ENCODE results near the gene CHRNB4. TPM values are rescaled to one million over a fixed set of nuclear protein-coding genes. Genes with fewer than 3 reads are reported as not detected.
A peak's percentile ranks its signal among the peaks of the same experiment; 100 is the strongest.

The CHRNB4 gene
- total RNA-seq, 1 donor from 2014 or later, result 0.41 TPM

DNA sequence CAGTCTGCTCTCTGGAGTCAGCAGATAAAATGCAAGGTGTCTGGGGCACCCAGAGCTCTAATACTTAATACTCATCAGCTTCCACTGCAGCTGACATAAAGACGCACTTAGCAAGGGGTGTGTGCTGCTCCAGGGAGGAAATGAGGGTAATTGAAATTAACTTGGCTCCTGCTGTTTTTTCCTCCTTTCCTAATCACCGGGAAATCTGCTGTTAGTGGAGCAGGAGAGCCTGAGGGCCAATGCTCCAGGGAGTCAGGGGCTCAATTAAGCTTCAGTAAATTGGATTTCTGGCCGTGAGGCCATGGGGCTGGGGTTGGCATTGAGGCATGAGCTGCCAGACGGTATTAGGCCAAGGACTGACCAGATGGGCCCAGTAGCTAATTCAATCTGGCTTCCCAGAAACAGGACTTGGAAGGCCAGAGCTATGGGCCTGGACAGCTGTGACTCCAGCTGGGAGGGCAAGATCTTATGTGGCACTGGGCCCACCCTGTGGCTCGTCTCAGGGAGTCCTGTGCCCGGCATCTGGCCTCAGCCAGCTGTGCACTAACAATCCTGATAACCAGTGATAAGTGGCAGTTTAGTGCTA, 30.7 kb upstream of the CHRNB4 start:
- FAIRE-seq, result no peak

DNA sequence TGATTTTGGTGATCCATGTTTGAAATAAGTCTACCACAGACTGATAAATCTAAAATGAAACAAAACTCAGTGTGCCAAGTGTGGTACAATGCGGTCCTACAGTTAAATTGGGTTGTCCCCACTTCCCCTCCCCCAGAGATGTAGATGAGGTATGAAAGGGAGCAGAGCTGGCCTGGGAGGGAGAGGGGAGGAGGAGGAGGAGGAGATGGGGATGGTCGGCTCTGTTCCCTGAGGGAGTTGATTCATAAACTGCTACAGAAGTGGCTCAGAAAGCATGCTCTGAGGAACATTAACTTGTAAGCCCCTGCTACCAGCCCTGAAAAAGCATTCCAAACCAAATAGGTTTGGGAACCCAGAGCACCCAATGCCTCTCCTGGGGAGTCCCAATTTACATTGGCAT, 28.0 kb upstream of the CHRNB4 start:
- FAIRE-seq (no peak), DNase-seq (ENCODE audit: low spot score in 2 of 2) (no peak)

More for the DNA sequence above, 30.7 kb upstream of the CHRNB4 start:
- DNase-seq (ENCODE audit: low spot score in 2 of 2), result no peak

DNA sequence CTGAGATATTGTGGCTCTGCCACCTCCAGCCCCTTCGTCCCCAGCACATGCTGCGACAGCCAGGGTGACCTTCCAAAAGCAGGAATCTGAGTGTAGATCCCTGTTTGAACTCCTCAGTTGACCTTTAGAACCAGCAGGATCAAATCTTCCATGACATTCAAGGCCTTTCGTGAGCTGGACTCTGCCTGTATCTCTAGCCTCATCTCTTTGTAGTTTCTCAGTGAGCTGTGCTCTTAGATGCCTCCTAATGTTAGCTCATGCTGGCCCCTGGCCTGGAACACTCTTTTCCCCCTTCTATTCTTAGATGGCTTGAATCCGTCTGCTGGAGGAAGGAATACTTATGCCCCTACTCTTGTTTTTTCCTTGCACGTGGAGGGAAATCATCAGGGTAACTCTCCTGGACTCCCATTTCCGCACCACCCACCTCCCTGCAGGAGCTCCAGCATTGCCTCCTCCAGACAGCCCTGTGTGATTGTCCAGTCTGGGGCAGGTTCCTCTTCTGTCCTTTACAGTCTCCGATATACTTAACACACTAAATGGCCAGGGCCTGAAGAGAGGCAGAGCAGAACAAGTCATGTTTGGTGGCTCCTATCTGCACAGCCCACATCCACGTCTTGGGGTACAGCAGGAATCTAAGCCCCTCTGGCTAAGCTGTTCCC, 26.7 kb upstream of the CHRNB4 start:
- FAIRE-seq (no peak), DNase-seq (ENCODE audit: low spot score in 2 of 2) (no peak)

DNA sequence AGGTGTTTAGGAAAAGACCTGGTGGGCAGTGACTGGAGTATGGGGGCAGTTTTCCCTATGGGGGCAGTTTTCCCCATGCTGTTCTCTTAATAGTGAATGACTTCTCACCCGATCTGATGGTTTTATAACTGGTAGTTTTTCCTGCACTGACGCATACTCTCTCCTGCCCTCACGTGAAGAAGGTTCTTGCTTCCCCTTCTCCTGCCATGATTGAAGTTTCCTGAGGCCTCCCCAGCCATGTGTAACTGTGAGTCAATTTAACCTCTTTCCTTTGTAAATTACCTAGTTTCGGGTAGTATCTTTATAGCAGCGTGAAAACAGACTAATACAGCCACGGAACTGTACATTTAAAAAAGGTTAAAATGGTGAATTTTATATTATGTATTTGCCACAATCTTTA, 25.0 kb upstream of the CHRNB4 start:
- DNase-seq (ENCODE audit: low spot score in 2 of 2) (no peak), FAIRE-seq (no peak)

DNA sequence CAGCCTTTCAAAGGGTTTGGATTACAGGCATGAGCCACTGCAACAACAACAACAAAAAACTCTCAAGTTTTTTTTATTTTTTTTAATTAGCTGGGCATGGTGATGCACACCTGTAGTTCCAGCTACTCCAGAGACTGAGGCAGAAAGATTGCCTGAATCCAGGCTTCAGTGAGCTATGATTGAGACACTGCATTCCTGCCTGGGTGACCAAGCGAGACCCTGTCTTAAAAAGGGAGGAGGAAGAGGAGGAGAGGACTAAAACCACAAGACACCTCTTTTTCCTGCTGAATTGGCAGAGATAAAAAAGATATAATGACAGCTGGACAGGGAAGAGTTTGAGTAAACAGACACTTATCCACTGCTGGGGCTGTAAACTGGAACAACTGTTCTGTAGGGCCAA, 22.7 kb upstream of the CHRNB4 start:
- DNase-seq (ENCODE audit: low spot score in 2 of 2), result no peak
- FAIRE-seq, result no peak

DNA sequence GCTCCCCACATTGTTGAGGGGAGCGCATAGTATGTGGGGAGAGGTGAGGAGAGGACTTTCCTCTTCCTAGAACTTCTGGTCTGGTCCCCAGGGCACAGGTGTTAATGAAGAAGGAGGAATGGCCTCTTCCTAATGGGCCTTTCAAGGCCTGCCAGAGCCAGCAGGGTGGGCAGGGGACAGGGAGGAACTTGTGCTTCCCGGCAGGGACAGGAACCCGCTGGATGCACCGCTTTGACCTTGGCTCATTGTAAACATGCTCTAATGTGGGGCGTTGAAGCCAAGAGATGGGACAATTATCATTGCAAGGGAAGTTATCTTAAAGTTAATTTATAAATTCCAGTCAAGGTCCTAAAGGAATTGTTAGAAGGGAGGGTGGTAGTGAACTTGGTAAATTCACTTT, 21.0 kb upstream of the CHRNB4 start:
- no peak for FAIRE-seq
- DNase-seq (ENCODE audit: low spot score in 2 of 2), result no peak

DNA sequence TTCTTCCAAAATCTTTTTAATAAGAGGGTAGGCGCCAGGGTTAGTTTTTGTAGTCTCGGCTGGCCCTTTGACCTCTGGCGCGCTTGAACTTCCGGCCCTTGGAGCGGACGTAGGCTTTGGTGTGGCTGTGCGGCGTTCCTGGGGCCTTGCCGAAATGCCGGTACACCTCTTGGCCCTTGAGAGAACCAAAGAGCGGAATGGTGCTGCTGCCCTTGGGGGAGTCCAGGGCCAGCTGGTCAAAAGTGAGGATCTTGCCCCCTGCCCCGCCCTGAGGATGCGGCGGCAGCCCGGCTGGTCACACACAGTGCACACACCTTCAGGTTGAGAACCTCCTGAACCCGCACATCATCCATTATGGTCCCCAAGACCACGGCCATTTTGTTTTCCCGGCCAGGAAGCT, 20.0 kb upstream of the CHRNB4 start:
- FAIRE-seq (no peak), DNase-seq (ENCODE audit: low spot score in 2 of 2) (no peak)

DNA sequence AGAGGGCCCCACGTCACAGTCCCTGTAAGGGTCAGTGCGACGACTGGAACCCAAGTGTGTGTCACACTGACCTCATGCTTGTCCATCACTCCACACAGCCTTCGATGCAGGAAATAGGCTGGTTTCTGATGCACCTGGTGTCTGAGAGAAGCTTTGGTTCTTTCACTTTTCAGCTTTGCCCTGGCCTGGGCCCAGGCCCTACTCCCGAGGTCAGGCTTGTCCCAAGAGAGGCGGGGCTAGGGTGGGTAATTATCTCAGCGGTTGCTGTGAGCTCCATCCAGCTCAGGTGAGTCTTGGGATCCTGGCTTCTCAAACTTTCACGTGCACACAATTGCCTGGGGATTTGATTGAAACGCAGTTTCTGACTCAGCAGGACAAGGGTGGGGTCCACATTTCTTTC, 19.6 kb upstream of the CHRNB4 start:
- DNase-seq (ENCODE audit: low spot score in 2 of 2), result no peak
- no peak for FAIRE-seq

DNA sequence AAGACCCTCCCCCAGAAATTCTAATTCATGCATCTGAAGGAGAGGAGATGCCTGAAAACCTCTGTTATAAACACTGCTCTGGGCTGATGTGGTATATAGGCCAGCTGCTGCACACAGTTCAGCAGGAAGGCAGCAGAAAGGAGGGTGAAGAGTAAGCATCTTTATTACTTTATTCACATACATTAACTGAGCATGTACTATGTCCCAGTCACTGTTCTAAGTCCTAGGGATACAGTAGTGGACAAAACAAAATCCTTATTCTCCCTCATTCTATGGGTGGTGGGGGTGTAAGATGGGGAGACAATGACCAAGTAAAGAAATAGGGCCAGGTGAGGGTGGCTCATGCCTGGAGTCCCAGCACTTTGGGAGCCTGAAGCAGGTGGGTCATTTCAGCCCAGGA, 17.8 kb upstream of the CHRNB4 start:
- FAIRE-seq (no peak), DNase-seq (ENCODE audit: low spot score in 2 of 2) (no peak)

DNA sequence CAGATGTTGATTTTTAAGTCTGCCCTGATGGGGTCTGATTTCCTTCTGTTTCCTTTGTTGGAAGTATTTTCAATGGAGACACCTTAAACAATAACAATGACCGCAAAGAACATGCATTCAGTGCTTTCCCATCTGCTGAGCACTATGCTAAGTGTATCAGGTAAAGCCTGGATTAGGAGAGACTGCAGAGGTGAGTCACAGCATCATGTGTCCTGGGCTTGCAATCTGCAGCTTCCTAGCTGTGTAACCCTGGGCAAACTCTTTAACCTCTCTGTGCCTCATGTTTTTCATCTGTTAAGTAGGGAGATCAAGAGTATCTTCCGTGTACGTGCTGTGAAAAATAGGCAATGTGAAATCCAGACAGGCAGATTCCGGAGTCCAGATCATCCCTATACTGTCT, 13.3 kb upstream of the CHRNB4 start:
- FAIRE-seq (no peak), DNase-seq (ENCODE audit: low spot score in 2 of 2) (no peak)

DNA sequence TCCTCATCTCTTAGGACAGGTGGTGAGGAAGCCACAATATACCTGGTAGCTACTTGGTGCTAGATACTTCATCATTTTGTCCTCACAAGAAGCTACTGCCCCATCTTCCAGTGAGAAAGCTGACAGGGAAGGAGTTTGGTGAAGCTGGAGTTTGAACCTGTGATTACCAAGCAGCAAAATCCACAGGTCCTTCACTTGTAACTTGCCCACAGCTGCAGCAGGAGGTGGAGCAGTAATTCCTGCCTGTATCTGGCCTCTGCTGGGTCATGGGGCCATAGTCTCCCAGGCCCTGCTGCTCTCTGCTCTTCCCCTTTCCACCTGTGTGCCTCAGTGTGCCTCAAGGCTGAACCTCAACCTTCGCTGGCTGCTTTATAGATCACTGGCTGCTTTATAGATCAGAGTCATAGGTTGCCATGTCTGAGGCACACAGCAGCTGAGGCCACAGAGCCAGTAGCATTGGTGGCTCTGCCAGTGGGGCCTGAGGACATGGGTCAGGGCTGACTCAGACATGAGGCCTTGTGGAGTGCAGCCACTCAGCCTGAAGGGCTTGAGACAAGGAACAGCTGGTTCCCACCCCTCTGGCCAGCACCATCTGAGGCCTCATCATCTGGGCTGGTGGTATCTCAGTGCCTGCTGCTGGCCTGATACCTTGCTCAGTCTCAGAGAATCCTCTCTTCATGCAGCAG, 11.1 kb upstream of the CHRNB4 start:
- FAIRE-seq (no peak), DNase-seq (ENCODE audit: low spot score in 2 of 2) (no peak)

DNA sequence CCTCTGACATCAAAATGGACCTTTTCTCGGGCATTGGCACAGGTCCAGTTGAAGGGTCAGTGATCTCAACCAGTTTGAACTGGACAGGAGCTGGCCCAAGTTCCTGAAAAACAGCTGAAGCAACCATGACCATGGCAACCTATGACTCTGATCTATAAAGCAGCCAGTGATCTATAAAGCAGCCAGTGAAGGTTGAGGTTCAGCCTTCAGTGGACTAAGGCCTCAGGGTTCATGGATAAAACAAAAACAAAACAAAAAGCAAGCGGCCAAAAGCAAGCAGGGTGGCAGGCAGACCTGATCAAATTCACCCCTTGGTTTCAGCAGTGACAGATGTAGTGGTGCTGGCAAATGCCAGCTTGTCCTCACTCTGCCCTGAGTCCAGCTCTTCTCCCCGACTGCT, 10.0 kb upstream of the CHRNB4 start:
- FAIRE-seq (no peak), DNase-seq (ENCODE audit: low spot score in 2 of 2) (no peak)

DNA sequence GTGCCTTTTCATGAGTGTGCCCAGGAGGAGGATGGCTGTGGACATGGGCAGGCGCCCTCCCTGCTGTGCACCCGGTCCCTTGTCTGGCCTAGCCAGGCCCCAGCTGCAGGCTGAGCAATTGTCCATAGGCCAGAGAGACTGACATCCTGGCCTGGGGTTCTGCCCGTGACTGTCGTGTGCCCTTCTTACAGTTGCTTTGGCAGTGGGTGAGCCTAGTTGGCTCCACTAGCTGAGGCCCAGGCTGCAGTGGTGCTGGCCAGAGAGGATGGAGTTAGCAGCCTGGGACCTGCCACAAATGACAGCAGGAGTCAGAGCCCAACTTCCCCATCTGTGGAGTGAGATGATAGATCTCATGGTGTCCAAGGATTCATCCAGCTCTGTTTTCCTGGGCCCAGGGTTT, 9.0 kb upstream of the CHRNB4 start:
- no peak for FAIRE-seq
- no peak for DNase-seq (ENCODE audit: low spot score in 2 of 2)

DNA sequence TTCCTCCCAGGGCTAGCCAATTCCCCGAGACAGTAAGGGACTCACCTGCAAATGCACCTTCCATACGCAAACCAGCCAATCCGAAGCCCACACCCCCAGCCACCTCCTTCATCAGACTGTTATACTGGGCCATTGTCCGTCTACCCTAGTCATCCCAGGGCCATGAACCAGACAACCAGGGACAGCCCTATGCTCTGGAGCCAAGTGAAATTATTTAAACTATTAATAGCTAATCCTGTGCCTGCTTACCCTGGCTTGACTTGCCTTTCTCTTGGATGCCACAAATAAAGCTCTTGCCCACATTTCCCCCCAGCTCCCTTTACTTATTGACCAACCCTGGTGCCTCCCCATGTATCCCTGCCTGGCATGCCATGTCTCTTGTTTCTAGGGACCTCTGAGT, 4.0 kb upstream of the CHRNB4 start:
- FAIRE-seq (no peak), DNase-seq (ENCODE audit: low spot score in 2 of 2) (no peak)

DNA sequence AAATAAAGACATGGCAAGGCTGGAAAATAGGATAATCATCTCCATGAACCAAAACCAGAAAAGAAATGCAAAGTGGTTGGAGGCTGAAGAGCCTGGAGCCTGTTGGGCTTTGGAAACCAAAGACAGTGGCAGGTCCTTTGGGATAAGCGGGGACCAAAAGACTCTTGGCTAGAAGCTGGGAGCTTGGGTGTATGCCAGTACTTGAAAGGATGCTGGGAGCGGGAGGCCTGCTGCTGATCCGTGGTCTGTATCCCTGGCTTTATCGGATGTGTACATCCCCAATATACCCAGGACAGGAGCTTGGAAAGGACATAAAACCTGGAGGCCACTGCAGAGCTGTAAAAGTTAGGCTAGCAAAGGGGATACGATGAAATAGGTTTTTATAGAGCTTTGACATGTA, 1.3 kb upstream of the CHRNB4 start:
- FAIRE-seq (no peak), DNase-seq (ENCODE audit: low spot score in 2 of 2) (no peak)

DNA sequence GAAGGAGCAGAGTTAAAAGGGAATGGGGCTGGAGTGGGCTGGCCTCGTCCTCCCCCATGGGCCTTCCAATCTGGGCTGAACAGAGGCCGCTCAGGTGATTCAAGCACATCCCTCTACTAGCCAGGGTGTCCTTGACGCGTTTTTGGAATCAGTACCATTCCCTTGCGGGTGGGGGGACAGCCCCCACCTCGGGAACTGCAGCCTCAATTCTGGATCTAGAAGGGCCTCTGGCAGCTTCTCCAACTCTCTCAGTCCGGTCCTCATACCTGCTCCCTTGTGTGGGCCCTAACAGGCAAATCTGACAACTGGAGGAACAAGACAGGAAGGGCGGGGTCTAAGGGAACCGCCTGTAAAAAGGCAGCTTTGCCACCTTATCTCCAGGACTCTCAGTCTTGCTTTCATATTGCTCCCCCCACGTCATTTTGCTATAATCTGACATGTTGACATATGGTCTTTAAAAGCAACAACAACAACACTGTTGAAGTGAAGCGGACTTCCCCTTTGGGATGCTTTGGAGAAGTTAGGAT, 802 bp upstream of the CHRNB4 start:
- no peak for DNase-seq (ENCODE audit: low spot score in 2 of 2)
- FAIRE-seq, result no peak

DNA sequence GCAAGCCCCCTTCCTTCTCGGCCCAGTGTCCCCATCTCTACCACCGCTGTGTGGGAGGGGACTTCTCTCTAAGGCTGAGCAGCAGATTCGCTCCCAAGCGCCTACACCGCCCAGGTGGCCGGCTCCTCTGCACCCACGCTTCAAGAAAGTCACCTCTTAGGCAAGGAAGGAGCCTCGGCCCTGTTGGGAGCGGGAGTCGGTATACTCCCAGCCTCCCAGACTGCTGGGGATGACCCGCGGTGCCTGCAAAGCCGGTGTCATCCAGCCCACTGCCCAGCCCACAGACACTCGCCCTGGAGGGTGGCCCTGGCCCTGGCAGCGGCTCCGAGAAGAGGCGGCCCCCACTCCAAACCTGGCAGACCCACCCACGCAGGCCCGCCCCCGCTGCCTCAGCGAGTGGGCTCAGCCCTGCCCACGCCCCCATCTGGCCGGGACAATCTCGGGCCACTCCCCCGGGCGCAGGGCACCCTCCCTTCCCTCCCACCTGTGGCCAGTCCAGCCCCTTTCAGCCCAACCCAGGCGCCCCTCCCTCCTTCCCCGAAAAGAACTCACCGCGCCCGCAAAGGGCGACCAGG, 396 bp downstream of the CHRNB4 start:
- DNase-seq (ENCODE audit: low spot score in 2 of 2) (peak in 1 of 2 donors; percentile 66), FAIRE-seq (no peak)

DNA sequence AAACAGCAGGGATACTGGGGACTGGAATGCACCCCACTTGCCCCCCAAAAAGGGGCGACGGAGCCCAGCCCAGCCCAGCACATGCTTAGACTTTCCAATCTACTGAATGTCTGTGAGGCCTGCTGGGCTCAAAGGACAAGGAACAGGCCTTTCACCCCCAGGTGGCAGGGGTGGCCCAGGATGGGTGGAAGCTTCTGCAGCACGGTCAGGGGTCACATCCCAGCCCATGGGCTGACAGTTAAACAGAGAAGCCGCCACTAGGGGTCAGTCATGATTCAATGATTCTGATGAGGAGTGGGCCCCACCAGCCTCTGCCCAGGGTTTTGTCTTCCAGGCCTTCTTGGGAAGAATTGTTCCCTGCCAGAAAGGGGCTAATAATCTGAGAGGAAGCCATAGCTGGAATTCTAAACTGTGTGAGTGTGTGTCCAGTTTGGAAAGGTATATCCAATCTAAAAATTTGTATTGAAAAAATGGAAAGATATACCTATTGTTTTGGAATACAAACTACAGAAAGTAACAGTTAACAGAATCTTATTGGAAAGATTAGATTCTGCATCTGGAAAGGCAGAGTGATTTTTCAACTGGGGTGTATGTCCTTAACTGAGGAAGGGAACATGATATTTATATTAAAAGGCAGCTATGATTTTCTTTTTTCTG, 2.2 kb downstream of the CHRNB4 start:
- no peak for FAIRE-seq

DNA sequence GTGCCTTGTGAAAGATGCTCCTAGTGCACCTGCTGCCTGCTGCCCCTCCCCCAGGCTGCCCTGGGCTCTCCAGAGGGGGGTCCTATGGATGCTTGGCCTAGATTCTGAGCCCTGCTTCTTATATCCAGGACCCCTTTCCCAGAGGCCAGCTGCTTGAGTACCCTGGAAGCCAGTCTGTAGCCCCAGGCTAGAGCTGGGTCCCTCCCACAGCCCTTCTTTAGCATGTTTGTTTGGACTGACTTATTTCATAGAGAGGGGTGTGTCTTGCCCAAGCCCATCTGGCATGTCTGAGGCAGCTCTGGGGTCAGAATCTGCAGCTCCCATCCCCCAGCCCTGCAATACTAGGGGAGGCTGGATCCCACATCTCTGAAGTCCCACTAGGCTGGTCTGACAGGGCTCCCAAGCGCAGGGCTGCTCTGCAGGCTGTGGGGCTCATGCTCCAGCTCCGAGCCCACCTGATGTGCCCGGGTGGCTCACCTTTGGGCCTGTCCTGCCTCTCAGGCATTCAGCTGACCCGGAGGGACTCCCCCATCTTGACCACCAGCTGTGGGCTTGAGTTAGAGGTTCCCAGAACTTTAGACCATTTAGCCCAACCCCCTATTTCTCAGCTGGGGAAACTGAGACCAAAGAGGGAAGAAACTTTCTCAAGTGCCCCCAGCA, 3.1 kb downstream of the CHRNB4 start:
- DNase-seq (ENCODE audit: low spot score in 2 of 2) (no peak), FAIRE-seq (no peak)

More for the DNA sequence above, 2.2 kb downstream of the CHRNB4 start:
- DNase-seq (ENCODE audit: low spot score in 2 of 2), result peak in 1 of 2 donors; percentile 61

DNA sequence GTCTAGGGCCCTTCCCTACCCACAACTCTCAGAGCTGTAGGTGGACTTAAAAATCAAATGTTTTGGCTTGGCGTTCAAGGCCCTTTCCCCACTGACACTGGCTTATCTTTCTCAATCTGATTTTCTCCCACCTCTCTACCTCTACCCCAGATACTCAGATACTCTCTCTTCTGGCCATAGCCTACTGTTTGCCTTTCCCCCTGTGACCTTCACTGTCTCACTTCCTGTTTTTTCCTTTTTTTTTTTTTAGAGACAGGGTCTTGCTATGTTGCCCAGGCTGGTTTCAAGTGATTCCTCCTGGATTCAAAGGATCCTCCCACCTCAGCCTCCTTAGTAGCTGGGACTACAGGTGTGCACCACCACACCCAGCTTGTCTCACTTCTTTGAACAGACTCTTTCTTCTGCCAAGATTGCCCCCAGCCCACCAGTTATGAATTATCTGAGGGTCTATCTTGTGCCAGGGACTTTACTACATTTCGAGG, 4.6 kb downstream of the CHRNB4 start:
- DNase-seq (ENCODE audit: low spot score in 2 of 2) (no peak), FAIRE-seq (no peak)
